HL-60 (cell line): ENCODE measurements around the gene ESCO1.
A peak's percentile ranks its signal among the peaks of the same experiment; 100 is the strongest.

Experiments used
- GABPA ChIP-seq: IDR thresholded peaks from 2 replicates; pipeline ENCODE4 v1.6.1; 2012; ENCODE audit warnings: low read depth
- POLR2AphosphoS5 ChIP-seq: IDR thresholded peaks from 2 replicates; pipeline ENCODE4 v1.6.1; 2012; ENCODE audit warnings: low read depth
- SPI1 ChIP-seq: IDR thresholded peaks from 2 replicates; pipeline ENCODE4 v1.6.1; 2012; ENCODE audit warnings: low read depth, mild to moderate bottlenecking, borderline replicate concordance
- TF ChIP-seq, protein P1 (sequence below): IDR thresholded peaks from one replicate; pipeline ENCODE4 v1.5.1; 2011; ENCODE audit warnings: low read length, control low read depth, inconsistent platforms; ENCODE audit not compliant: insufficient read depth

DNA sequence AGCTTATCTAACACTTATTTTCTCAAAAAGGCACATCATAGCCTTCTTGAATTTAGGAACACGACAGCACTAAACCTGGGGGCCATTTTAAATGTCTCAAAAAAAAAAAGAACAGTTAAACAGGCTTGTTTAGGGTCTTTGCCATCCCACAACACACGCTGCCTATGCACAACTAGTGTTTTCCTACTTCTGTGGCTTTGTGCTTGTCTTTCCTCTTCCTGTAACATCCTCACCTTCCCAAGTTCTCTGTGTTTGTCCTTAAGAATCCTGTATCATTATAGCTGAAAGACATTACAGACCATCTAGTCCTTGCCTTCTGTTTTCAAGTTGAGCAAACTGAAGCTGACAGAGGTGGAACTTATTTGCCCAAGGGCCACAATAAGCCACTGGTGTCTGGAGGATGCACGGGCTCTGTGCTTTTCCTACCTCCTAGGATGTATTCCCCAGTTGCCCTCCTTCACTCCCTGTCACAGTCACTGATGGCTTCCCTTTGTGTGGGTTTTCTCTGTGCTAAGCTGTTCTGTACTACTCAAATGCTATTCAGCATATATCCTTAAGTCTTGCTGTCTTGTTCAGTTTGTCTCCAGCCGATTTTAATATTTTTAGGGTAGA is 34.2 kb upstream of the ESCO1 start:
- TF ChIP-seq, protein P1, sequence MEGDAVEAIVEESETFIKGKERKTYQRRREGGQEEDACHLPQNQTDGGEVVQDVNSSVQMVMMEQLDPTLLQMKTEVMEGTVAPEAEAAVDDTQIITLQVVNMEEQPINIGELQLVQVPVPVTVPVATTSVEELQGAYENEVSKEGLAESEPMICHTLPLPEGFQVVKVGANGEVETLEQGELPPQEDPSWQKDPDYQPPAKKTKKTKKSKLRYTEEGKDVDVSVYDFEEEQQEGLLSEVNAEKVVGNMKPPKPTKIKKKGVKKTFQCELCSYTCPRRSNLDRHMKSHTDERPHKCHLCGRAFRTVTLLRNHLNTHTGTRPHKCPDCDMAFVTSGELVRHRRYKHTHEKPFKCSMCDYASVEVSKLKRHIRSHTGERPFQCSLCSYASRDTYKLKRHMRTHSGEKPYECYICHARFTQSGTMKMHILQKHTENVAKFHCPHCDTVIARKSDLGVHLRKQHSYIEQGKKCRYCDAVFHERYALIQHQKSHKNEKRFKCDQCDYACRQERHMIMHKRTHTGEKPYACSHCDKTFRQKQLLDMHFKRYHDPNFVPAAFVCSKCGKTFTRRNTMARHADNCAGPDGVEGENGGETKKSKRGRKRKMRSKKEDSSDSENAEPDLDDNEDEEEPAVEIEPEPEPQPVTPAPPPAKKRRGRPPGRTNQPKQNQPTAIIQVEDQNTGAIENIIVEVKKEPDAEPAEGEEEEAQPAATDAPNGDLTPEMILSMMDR = no peak
- 0 out of 2 replicates have a peak, but pooled peaks have one; percentile 21 for TF ChIP-seq POLR2AphosphoS5
- TF ChIP-seq SPI1 = no peak
- no peak for TF ChIP-seq GABPA
